ENCODE data around the gene PLXNA3.
A peak's percentile ranks its signal among the peaks of the same experiment; 100 is the strongest.

Gene PLXNA3

DNA sequence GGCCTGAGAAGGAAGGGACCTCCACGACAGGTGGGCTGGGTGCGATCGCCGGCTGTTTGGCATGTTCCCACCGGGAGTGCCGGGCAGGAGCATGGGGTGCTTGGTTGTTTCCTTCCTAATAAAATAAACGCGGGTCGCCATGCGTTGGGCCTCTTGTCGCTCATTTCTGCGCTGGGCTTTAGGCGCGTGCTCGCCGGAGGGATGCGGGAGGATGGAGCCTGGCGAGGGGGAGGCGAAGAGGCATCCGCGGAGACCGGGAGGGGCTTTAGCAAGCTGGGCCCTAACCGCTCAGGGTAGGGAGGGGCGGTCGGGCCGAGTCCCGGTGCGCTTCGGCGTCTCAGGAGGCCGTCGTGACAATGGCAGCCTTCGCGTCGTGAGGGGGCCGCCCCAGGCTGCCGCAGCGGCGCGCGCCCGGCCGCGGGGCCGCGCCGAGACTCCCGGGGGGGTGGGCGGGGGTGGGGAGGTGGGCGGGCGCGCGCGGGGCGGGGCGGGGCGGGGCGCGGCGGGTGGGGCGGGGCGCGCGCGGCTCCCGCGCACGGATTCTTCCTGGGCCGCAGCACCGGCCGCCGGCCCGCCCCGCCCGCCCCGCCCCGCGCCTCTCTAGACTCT is 21.6 kb upstream of the PLXNA3 start:
- no peak for DNase-seq

DNA sequence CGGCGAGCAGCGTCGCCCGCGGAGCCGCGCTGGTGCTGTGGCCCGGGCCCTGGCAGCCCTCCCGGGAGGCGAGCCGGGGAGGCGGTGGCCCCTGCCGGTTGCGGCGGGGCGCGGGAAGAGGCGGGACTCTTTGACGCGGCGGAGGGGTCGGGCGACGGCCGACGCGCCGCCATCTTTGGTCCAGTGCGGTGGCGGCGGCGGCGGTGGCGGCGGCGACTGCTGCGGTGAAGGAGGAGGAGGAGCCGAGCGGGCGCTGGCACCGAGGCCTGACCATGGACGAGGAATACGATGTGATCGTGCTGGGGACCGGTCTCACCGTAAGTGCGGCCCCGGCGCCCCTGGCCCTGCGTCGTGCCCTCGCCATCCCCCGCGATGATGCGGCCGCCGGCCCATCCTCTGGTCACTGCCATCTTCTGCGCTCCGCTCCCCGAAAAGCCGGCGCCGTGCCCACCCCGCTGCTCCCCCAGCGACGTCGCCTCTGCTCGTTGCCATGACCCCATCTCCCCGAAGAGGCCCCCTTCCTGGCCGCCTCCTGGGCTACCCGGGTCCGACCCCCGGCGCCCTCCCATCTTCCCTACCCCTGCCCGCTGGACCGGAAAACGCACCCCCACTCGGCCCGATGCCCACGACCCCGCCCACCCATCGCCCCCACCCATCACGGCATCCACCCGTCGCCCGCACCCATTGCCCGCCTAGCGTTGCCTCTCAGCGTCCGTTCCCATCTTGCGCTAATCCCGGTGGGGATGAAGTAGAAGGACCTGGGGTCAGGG is 20.9 kb upstream of the PLXNA3 start, which contains the start of gene GDI1:
Gene GDI1 (plus strand): TSS at position 172 of the 770 bp plus-strand sequence. CDS start 101 bp downstream, at position 273.
- DNase-seq = no peak

DNA sequence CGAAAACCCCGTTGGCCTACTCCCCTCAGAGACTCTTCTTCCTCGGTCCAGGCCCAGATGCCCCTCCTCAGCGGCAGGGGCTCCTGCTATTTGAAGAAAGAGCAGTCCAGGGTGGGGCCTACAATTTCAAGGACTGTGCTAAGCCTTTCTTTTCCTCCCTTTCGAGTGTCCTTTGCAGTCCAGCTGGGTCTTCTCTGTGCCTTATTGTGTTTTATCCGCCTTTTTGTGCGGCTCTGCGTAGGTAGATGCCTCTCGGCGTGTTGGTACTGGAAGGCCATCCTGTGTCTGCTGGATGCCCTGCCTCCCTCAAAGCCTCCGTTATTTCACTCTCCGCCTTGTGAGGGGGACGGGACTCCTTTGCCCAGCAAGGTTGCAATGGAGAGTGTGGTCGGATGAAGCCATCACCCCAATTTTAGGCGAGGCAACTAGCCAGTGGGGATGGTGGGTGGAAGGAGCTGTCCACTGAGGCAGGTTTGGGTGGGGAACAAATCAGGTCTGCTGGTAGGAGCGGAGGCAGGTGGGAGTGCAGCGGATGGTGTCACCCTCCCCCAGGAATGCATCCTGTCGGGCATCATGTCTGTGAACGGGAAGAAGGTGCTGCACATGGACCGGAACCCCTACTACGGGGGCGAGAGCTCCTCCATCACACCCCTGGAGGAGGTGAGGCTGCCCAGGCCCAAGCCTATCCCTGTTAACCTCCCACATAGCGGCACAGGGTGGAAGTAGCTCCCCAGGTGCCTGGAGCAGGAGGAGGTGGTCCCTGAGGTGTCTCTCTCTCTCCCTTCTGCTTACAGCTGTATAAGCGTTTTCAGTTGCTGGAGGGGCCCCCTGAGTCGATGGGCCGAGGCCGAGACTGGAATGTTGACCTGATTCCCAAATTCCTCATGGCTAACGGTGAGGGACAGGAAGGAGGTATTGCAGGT is 19.8 kb upstream of the PLXNA3 start:
- DNase-seq = no peak

DNA sequence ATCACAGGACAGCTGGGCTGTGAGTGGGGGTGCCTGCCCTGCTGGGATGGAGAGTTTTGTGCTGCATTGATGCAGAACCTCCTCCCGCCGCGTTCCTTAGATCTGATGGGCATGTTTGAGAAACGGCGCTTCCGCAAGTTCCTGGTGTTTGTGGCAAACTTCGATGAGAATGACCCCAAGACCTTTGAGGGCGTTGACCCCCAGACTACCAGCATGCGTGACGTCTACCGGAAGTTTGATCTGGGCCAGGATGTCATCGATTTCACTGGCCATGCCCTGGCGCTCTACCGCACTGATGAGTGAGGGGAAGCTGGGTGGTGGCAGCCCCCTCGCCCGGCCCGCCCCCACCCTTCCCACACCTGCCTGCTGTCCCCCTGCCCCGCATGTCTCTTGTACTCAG is 18.2 kb upstream of the PLXNA3 start:
- DNase-seq = no peak

DNA sequence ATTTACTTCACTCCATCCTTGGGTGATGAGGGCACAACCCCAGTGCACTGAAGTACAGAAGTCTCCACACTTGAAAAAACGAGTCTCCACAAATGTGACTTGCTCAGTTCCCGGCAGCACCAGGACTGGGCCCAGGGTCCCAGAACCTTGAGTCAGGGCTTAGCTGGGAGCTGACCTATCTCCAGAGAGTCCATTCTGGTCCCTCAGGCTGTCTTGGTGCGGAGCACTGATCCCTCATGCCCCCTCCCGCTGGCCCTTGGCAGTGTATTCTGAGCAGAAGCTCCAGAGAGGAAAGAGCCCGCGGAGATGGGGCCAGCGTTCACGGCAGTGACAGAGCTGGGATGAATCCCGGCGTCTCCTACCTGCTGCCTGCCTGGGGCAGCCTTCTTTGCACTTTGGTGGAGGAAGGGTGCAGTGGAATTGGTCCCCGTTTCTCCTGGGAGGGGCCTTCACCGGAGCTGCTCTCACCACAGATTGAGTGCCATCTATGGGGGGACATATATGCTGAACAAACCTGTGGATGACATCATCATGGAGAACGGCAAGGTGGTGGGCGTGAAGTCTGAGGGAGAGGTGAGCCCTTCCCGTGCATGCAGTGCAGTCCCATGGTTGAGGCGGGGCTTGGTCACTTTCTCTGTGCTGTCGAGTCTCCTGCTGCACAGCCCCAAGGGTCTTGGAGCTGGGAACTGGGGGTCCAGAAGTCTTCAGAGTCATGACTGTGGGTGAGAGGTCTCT is 17.3 kb upstream of the PLXNA3 start:
- no peak for DNase-seq

DNA sequence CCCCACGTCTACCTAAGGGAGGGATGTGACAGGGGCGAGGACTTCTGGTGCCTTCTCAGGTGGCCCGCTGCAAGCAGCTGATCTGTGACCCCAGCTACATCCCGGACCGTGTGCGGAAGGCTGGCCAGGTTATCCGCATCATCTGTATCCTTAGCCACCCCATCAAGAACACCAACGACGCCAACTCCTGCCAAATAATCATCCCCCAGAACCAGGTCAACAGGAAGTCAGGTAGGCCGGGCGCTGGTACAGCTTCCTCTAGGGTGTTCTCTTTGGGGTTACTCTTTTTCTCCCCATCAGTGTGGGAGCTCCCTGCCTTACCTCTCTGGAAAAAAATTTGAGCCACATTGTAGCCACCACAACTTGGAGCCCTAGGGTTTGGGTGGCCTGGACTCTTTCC is 16.5 kb upstream of the PLXNA3 start:
- DNase-seq = no peak

DNA sequence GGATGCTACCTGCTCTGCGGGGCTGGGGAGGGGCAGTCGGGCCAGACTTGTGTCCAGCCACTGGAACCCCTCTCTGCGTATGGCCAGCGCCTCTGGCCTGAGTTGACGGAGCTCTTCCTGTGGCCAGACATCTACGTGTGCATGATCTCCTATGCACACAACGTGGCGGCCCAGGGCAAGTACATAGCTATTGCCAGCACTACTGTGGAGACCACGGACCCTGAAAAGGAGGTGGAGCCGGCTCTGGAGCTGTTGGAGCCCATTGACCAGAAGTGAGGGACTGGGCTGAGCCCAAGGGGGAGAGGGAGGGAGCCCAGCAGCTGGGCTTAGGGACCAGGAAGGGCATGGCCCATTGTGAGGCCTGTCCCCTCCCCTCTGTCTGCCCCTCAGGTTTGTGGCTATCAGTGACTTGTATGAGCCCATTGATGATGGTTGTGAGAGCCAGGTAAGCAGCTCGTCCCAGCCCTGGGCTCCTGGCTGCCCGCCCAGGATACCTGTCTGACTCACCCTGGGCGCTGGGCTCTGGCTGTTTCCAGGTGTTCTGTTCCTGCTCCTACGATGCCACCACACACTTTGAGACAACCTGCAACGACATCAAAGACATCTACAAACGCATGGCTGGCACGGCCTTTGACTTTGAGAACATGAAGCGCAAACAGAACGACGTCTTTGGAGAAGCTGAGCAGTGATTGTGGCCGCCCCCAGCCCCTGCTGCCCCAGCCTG is 15.9 kb upstream of the PLXNA3 start:
- DNase-seq = no peak

DNA sequence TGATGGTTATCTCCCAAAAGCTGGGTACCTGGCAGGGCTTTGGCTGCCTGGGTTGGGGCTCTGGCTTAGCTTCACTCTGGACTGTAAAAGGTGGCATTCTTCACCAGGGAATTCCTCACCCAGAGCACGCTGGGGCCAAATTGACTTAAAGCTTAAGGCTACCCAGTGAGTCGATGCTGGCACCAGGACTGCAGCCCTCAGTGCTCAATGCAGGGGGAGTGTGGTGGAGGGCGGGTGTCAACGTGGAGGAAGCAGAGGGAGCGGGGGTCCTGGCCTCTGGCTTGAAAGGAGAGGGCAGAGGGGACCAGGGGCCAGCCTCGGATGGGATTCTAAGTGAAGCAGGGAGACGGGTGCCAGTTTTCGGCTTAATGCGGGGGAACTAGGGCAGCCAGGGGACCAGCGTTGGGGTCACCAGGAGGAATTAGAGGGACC is 14.6 kb upstream of the PLXNA3 start:
- DNase-seq = no peak

DNA sequence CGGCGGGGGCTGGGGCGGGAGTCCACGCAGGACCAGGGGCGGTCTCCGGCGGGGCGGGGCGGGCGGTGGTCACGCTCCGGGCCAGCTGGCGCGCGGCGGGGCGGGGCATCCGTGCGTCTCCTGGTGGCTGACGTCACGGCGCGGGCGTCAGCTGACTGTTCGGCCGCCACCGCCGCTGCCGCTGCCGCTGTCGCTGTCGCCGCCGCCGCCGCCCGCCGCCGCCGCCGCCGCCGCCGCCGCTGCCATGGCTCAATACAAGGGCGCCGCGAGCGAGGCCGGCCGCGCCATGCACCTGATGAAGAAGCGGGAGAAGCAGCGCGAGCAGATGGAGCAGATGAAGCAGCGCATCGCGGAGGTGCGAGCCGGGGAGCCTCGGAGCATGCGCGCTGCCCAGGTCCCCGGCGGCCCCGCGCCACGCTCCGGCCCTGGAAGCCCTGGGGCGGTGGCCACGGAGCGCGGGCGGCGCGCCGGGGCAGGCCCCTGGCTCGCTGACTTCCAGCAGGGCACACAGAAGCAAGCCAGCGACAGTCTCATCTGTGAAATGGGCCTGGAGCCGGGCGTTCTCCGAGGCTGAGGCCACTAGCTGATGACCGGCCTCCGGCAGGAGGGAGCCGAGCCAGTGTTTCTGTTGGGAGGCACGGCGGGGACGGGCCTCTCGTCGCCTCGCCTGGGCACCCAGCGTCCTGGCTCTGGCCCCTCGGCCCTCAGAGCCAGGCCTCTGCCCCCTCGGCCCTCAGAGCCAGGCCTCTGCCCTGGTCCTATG is 13.9 kb upstream of the PLXNA3 start, which contains the start of gene FAM50A:
Gene FAM50A (plus strand): TSS at position 150 of the 763 bp plus-strand sequence. CDS start 95 bp downstream, at position 245.
- peak; percentile 10 to 35 for DNase-seq

DNA sequence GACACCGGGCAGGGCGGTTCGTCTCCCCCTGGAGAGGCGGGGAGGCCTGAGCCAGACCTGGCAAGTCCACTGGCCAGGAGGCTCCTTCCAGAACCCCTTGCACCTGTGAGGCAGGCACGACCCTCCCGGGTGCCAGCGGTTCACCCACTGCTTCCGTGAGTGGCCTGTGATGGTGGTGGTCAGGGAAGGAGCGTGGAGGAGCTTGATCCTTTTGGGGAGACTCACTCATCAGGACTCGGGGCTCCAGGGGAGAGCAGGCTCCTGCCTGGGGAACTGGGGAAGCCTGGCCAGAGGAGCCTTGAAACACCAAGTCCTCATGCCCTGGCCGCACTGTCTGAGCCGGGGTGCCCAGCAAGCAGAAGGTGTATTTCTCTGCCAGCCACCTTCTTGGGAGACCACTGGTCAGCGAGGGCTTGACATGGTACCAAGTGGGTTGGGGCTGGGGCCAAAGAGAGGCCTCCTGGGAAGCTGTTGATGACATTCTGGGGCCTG is 13.3 kb upstream of the PLXNA3 start:
- no peak for DNase-seq

DNA sequence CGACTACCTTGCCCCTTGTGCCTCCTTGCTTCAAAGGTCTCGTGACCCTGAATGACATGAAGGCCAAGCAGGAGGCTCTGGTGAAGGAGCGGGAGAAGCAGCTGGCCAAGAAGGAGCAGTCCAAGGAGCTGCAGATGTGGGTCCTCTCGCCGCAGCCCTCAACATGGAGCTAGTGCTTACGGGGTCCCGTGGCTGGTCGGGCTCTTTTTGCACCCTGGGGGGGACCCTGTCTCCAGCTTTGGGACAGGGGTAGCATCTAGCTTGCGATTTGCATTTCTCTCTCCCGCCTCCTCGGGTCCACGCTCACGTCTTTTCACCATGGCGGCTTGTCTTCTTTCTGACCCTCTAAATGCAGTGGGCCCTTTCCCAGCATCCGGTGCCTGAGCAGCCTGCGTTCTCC is 12.3 kb upstream of the PLXNA3 start:
- no peak for DNase-seq

DNA sequence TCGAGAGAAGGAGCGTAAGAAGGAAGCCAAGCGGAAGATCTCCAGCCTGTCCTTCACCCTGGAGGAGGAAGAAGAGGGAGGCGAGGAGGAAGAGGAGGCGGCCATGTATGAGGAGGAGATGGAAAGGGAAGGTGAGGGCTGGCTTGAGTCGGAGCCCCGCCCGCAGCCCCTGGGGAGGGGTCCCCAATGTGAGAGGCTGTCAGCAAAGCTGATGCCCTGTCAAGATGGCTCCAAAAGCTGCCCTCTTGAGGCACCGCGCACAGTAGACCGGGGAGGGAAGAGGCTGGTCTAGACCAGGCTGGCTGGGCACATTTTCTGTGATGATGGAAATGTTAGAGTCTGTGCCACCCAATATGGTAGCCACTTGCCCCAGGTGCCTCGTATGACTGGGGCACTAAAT is 11.7 kb upstream of the PLXNA3 start:
- DNase-seq = no peak

DNA sequence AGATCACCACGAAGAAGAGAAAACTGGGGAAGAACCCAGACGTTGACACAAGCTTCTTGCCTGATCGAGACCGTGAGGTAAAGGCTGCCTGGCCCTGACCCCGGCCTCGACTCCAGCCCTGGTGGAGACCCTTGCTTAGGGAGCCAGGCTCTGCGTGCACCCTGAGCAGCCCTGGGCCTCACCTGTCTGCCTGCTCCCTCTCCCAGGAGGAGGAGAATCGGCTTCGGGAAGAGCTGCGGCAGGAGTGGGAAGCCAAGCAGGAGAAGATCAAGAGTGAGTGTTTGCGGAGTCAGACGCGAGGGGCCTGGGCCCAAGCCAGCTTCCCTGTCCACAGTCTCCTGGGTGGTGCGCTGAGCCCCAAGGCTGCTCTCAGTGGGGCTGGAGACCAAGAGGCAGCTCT is 9.6 kb upstream of the PLXNA3 start:
- no peak for DNase-seq

DNA sequence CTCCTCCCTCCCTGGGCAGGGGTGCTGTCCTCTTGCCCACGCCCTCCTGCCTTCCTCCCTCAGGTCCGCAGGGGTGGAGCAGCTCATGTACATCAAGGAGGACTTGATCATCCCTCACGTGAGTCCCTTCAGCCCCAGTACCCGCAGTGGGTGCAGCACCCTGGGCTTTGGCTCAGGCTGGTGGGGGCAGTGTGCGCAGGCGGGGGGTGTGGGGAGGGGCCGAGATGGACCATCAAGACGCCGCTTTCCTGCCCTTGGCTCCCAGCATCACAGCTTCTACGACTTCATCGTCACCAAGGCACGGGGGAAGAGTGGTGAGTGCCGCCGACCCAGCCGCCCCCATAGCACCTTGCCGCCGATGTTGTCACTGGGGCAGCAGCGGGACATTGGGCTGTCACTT is 8.5 kb upstream of the PLXNA3 start:
- DNase-seq = no peak

DNA sequence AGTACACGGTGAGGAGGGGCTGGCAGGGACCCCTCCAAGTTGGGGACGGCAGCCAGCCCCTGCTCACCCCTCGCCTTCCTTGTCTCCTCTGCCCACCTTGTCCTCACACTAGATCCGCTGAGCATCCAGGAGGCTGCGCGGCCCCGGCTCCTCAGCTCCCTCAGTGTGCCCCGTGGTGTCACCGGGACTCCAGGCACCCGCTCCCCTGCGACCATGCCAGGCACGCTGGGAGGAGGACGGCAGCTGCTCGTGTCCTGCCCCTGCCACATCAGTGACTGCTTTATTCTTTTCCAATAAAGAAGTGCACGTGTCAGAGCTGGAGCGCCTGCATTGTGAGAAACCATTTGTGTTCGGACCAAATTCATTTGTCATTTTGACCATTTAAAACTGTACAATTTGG is 7.8 kb upstream of the PLXNA3 start:
- DNase-seq = no peak

DNA sequence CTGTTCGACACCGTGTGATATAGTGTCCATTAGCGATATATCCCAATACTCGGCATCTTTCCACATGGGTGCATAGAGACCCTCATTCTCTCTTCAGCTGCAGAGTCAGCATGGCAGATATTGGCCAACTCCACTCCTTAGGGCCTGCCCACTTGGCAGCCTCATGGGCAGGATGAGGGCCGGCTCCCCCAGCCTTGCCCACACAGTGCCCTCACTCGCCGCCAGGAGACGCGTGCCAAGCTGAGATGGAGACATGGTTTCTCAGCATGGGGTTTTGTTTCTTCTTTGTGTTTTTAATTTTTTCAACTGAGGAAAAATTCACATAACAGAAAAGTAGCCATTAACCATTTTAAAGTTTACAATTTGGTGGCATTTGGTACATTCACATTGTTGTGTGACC is 5.3 kb upstream of the PLXNA3 start:
- DNase-seq = no peak

DNA sequence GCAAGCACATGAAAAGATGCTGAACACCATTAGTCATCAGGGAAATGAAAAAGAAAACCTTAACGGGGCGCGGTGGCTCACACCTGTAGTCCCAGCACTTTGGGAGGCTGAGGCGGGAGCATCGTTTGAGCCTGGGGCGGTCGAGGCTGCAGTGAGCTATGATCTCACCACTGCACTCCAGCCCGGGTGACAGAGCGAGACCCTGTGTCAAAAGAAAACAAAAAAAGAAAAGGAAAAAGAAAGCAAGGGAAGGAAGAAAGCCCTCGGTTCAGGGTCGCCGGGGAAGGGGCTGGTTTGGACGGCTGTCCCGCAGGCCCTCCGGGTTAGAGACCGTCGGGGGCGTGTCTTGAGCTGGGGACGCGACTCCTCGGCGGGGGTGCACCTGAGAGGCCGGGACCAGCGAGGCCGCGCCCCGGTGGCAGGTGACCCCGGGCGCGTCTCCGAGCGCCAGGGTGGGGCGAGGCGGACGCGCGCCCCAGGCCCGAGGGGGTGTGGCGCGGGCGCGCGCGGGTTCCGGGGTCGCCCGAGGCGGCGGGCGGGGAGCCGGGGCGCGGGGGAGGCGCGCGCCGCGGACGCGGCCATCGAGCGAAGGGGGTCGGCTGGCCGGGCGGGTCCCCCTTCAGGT is 478 bp upstream of the PLXNA3 start:
- no peak for DNase-seq

DNA sequence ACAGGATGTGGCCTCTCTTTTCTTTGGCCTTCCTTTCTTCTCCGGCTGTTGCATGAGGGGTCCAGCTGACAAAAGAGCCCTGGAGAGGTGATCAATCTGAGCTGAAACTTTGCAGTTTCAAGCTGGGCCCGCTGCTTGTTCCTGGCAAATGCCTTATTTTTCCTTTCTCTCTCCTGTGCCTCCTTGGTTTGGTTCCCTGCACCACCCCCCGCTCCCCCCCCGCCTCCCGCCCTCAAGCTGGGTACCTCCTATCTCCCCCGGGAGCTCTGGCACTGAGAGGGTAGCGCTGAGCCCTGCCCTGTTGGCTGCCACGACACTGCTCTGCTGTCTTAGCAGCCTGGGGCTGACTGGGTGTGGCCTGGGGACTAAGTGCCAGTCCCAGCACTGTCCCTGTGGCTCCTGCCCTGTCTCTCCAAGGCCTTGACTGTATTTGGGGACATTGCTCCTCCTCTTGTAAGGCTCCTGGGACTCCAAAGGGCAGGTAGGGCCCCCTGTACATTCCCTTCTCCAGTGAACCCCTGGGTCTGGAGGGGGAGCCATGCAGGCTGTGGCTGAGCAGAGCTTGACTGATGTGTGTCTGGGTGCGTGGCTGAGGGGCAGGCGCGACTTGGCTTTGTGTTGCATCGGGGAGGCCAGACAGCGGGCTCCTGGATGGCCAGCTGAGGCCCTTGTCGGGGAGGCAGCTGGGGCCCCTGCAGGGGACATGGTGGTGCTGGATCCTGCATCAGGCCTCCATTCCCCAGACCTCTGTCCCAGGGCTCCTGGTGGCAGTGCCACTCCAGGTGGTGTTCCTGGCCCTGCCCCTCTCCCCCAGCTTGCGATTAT is 1.1 kb downstream of the PLXNA3 start:
- DNase-seq = peak in 1 of 2 experiments; percentile 1

DNA sequence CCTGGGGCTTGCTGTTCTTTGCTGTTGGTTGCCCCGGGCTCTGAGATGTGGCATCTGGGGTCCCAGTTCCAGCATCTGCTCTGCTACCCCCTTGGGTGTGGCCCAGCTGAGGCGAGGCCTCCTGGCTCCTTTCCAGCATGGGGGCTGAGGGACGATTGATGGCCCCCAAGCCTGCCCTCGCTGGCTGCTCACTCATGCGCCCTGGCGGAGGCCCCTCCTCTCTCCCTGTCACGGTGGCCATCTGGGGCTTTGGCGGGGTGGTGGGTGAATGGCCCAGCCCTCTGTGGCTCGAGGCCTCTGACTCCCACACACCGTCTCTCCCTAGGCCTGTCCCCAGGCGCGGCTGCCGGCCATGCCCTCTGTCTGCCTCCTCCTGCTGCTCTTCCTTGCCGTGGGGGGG is 1.8 kb downstream of the PLXNA3 start:
- no peak for DNase-seq

DNA sequence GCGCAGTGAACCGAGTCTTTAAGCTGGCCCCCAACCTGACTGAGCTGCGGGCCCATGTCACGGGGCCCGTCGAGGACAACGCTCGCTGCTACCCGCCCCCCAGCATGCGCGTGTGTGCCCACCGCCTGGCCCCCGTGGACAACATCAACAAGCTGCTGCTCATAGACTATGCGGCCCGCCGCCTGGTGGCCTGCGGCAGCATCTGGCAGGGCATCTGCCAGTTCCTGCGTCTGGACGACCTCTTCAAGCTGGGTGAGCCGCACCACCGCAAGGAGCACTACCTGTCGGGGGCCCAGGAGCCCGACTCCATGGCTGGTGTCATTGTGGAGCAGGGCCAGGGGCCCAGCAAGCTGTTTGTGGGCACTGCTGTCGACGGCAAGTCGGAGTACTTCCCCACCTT is 2.2 kb downstream of the PLXNA3 start:
- no peak for DNase-seq

Data from AML-193 (cell line).